Activated CD4-positive, alpha-beta T cell treated with anti-CD3 and anti-CD28 coated beads for 1 hour (primary cell): Measurements from ENCODE around the gene SAMD13.

ENCODE experiments used
- DNase-seq: peaks from one replicate; pipeline ENCODE4 v3.0.0-alpha.2; 2020

SAMD13 gene

GRCh38 chr1:84301004-84301784, at the start of gene SAMD13:
TSS of gene SAMD13 (plus strand) at chr1:84301708. CDS start at chr1:84303235, 1,527 bp downstream.
- no peak for DNase-seq

GRCh38 chr1:84253036-84253435, 48.5 kb upstream of the SAMD13 start:
- DNase-seq = no peak

GRCh38 chr1:84253891-84254290, 47.6 kb upstream of the SAMD13 start:
- DNase-seq = no peak

- no peak for DNase-seq
Measured at GRCh38 chr1:84254703-84255238, 46.7 kb upstream of the SAMD13 start.

- DNase-seq = no peak
Measured at GRCh38 chr1:84255582-84255981, 45.9 kb upstream of the SAMD13 start.

GRCh38 chr1:84257617-84258016, 43.9 kb upstream of the SAMD13 start:
- DNase-seq = no peak

- DNase-seq = no peak
Measured at GRCh38 chr1:84259376-84259775, 42.1 kb upstream of the SAMD13 start.

GRCh38 chr1:84259989-84260388, 41.5 kb upstream of the SAMD13 start:
- DNase-seq = no peak

- DNase-seq = no peak
Measured at GRCh38 chr1:84260852-84261518, 40.5 kb upstream of the SAMD13 start.

GRCh38 chr1:84264961-84265360, 36.5 kb upstream of the SAMD13 start:
- no peak for DNase-seq

GRCh38 chr1:84265867-84266266, 35.6 kb upstream of the SAMD13 start:
- DNase-seq = no peak

GRCh38 chr1:84266748-84267147, 34.8 kb upstream of the SAMD13 start:
- no peak for DNase-seq

GRCh38 chr1:84267476-84267875, 34.0 kb upstream of the SAMD13 start:
- DNase-seq = no peak

GRCh38 chr1:84268346-84268745, 33.2 kb upstream of the SAMD13 start:
- no peak for DNase-seq

GRCh38 chr1:84269306-84269705, 32.2 kb upstream of the SAMD13 start:
- DNase-seq = no peak

GRCh38 chr1:84271441-84272151, 29.9 kb upstream of the SAMD13 start:
- no peak for DNase-seq

GRCh38 chr1:84272401-84272800, 29.1 kb upstream of the SAMD13 start:
- no peak for DNase-seq

- no peak for DNase-seq
Measured at GRCh38 chr1:84277343-84278059, 24.0 kb upstream of the SAMD13 start.

GRCh38 chr1:84278905-84279304, 22.6 kb upstream of the SAMD13 start:
- DNase-seq = no peak

- no peak for DNase-seq
Measured at GRCh38 chr1:84280912-84281311, 20.6 kb upstream of the SAMD13 start.

GRCh38 chr1:84282780-84283333, 18.7 kb upstream of the SAMD13 start:
- DNase-seq = no peak

- DNase-seq = no peak
Measured at GRCh38 chr1:84283381-84283780, 18.1 kb upstream of the SAMD13 start.

GRCh38 chr1:84286071-84286470, 15.4 kb upstream of the SAMD13 start:
- no peak for DNase-seq
